ENCODE results near the gene ARRDC4.

Gene ARRDC4

DNA sequence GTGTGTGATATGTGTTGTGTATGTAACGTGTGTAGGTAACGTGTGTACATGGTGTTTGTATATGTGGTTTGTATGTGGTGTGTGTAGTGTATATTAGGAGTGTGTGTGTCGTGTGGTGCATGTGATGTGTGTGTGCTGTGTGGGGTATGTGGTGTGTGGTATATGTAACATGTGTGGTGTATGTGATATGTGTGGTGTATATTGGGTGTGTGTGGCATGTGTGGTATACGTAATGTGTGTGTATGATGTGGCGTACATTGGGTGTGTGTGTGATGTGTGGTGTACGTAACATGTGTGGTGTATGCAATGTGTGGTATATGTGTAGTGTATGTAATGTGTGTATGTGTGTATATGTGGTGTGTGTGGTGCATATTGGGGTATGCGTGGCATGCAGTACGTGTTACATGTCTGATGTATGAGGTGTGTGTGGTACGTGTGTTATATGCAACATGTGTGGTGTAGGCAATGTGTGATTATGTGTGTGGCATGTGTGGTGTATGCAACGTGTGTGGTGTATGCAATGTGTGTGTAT lies 41.2 kb downstream of the ARRDC4 start:
- DNase-seq (ENCODE audit: insufficient read length), result no peak
- TF ChIP-seq TAF1 (IDR thresholded peaks at IDR 0.05; ENCODE audit: borderline replicate concordance, low read depth, low read length) (no peak), POLR2A (IDR thresholded peaks at IDR 0.05; ENCODE audit: low read depth, low read length) (no peak), POLR2AphosphoS5 (IDR thresholded peaks at IDR 0.05; ENCODE audit: low read depth, low read length) (no peak)
- no peak for FAIRE-seq

- no peak for TF ChIP-seq POLR2A (IDR thresholded peaks at IDR 0.05; ENCODE audit: low read depth, low read length)
- DNase-seq (ENCODE audit: insufficient read length) (no peak), FAIRE-seq (peak; percentile 14)
Observed at GRCh38 chr15:98002419-98002818, 41.9 kb downstream of the ARRDC4 start.

DNA sequence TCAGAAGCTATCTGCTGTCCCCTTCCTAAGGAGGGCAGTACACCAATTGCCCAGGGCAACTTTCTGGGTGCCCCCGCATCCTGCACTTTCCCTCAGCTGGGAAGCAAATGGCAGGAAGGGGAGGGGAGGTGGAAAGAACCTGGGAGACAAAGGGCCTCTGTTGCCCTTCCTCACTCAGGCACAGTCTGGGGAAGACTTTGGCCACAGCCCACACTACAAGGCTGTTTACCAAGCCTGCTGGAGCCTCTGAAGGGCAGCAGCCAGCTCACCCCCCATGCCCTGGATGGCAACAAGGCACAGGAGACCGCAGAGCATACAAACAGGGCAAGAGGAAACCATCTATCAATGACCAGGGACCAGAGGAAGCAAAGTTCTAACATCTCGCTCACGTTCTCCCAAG lies 42.4 kb downstream of the ARRDC4 start:
- no peak for DNase-seq (ENCODE audit: insufficient read length)
- TF ChIP-seq POLR2AphosphoS5 (IDR thresholded peaks at IDR 0.05; ENCODE audit: low read depth, low read length), result no peak
- TF ChIP-seq TAF1 (IDR thresholded peaks at IDR 0.05; ENCODE audit: borderline replicate concordance, low read depth, low read length), result no peak
- no peak for TF ChIP-seq POLR2A (IDR thresholded peaks at IDR 0.05; ENCODE audit: low read depth, low read length)
- no peak for FAIRE-seq

DNA sequence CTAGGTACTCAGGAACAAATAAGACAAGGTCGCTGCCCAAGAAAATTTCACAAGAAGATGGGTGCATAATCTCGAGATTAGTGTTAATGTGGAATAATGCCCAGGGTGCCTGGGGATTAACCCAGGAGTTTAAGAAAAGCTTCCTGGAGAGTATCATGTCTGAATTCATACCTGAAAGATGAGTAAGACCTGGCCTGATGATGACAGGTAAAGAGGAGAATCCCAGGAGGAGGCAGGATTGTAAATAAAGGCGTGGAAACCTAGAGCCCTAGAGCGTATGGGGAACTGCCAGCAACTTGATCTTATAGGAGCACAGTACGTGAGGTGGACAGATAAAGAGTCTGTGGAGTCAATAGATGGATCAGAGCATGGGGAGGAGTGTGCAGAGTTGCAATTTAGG lies 43.0 kb downstream of the ARRDC4 start:
- no peak for DNase-seq (ENCODE audit: insufficient read length)
- FAIRE-seq, result no peak
- TF ChIP-seq POLR2A (IDR thresholded peaks at IDR 0.05; ENCODE audit: low read depth, low read length), result no peak
- no peak for TF ChIP-seq POLR2AphosphoS5 (IDR thresholded peaks at IDR 0.05; ENCODE audit: low read depth, low read length)

DNA sequence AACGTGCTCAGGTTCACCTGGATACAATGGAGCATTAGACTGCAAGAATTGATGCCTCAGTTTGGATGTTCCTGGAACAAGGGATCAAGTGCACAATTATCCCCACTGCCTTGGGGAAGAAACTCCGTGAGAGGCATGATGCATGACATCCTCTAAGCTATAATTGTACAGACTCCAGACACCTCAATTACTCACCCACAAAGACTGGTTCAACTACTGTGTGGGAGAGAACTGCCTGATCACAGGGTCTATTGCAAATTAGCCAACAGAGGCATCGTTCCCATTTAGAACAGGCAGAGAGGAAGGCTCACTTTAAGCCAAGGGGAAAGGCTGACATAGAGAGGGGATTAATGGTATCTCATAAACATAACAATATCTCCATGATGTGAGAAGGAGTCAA lies 43.5 kb downstream of the ARRDC4 start:
- FAIRE-seq, result no peak
- DNase-seq (ENCODE audit: insufficient read length), result no peak

GRCh38 chr15:98005659-98006058 lies 45.2 kb downstream of the ARRDC4 start:
- TF ChIP-seq POLR2A (IDR thresholded peaks at IDR 0.05; ENCODE audit: low read depth, low read length) (no peak), TAF1 (IDR thresholded peaks at IDR 0.05; ENCODE audit: borderline replicate concordance, low read depth, low read length) (no peak), POLR2AphosphoS5 (IDR thresholded peaks at IDR 0.05; ENCODE audit: low read depth, low read length) (no peak)
- no peak for DNase-seq (ENCODE audit: insufficient read length)
- no peak for FAIRE-seq

More for the DNA sequence above, 43.5 kb downstream of the ARRDC4 start:
- TF ChIP-seq TAF1 (IDR thresholded peaks at IDR 0.05; ENCODE audit: borderline replicate concordance, low read depth, low read length), result no peak
- no peak for TF ChIP-seq POLR2AphosphoS5 (IDR thresholded peaks at IDR 0.05; ENCODE audit: low read depth, low read length)
- TF ChIP-seq POLR2A (IDR thresholded peaks at IDR 0.05; ENCODE audit: low read depth, low read length), result no peak

DNA sequence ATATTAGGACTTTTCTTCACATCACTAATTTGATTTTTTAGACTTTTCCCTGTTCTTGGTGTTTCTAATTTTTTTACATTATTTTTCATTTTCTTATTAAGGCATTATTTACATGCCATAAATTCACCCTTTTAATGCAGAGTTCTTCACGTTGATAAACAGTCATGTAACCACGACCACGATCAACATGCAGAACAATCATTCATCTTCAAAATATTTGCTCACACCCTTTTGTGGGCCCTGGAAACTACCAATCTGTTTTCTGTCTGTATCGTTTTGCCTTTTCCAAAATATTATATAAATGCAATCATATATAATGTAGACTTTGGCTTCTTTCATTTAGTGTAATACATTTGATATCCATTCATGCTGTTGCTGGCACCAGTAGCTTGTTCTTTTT lies 48.7 kb downstream of the ARRDC4 start:
- TF ChIP-seq TAF1 (IDR thresholded peaks at IDR 0.05; ENCODE audit: borderline replicate concordance, low read depth, low read length) (no peak), POLR2AphosphoS5 (IDR thresholded peaks at IDR 0.05; ENCODE audit: low read depth, low read length) (no peak), POLR2A (IDR thresholded peaks at IDR 0.05; ENCODE audit: low read depth, low read length) (no peak)
- DNase-seq (ENCODE audit: insufficient read length), result no peak
- FAIRE-seq, result no peak

DNA sequence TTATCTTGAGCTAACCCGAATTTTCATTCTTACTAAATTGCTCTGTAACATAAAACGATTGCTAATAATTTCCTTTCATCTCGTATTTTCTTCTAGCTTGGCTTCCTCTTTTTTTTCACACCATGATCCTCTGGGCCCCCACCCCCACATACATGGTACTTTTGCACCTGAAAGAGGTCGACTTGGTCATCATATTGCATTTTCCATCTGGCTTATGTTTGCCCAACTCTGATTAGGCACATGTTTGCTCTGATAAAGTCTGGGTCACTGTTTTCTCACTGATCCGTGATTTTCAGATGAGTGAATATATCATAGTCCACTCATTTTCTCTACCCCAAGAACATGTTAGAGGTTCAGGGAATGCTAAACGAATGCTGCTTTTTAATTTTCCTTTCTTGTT lies 49.5 kb downstream of the ARRDC4 start:
- FAIRE-seq (no peak), DNase-seq (ENCODE audit: insufficient read length) (no peak)
- TF ChIP-seq POLR2AphosphoS5 (IDR thresholded peaks at IDR 0.05; ENCODE audit: low read depth, low read length) (no peak), TAF1 (IDR thresholded peaks at IDR 0.05; ENCODE audit: borderline replicate concordance, low read depth, low read length) (no peak), POLR2A (IDR thresholded peaks at IDR 0.05; ENCODE audit: low read depth, low read length) (no peak)

DNA sequence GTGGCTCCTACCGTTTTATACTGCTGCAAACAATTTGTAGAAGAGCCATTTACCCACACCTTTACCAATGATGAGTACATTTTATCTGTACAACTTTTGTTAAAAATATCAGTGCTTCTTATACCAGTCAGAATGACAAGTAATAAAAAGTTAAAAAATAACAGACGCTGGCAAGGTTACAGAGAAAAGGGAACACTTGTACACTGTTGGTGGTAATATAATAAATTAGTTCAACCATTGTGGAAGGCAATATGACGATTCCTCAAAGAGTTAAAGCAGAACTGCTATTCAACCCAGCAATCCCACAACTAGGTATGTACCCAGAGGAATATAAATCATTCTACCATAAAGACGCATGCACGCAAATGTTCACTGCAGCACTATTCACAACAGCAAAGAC lies 51.9 kb downstream of the ARRDC4 start:
- DNase-seq (ENCODE audit: insufficient read length) (no peak), FAIRE-seq (no peak)
- no peak for TF ChIP-seq TAF1 (IDR thresholded peaks at IDR 0.05; ENCODE audit: borderline replicate concordance, low read depth, low read length)
- no peak for TF ChIP-seq POLR2A (IDR thresholded peaks at IDR 0.05; ENCODE audit: low read depth, low read length)
- TF ChIP-seq POLR2AphosphoS5 (IDR thresholded peaks at IDR 0.05; ENCODE audit: low read depth, low read length), result no peak

- no peak for TF ChIP-seq POLR2A (IDR thresholded peaks at IDR 0.05; ENCODE audit: low read depth, low read length)
- no peak for TF ChIP-seq POLR2AphosphoS5 (IDR thresholded peaks at IDR 0.05; ENCODE audit: low read depth, low read length)
- TF ChIP-seq TAF1 (IDR thresholded peaks at IDR 0.05; ENCODE audit: borderline replicate concordance, low read depth, low read length), result no peak
- DNase-seq (ENCODE audit: insufficient read length) (no peak), FAIRE-seq (no peak)
Observed at GRCh38 chr15:98013631-98014030, 53.1 kb downstream of the ARRDC4 start.

DNA sequence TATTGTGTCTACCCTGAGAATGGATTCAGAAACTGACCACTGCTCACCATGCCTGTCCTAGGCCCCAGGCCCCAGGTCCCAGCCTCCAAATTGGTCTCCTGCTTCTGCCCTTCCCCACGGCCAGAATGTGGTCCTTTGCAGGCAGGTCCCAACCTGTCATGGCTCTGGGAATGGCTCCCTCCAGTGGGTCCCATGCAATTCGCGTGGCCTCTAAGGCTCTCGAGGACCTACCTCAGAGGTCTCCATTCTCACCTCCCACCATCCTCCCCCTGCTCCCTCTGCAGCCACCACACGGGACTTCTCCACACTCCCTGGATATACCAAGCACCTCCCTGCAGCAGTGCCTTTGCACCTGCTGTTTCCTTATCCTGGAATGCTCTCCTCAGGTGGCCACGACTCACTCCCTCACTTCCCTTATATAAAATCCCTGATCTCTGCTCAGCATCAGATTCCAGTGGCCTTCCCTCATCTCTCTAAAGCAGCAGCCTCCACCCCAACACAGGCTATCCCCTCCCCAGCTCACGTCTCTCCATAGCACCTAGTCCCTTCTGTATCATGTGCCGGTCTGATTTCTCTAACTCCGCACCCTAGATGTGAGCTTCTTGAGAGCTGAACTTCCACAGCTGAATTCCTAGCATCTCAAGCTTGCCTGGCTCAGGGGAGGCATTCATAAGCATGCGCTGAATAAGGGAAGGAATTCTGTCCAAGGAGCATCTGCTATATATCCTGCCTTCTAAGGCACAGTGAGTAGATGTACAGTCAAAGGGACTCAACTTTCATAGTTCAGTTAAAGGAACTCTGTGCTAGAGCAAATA lies 56.9 kb downstream of the ARRDC4 start:
- DNase-seq (ENCODE audit: insufficient read length) (no peak), FAIRE-seq (no peak)
- no peak for TF ChIP-seq TAF1 (IDR thresholded peaks at IDR 0.05; ENCODE audit: borderline replicate concordance, low read depth, low read length)

DNA sequence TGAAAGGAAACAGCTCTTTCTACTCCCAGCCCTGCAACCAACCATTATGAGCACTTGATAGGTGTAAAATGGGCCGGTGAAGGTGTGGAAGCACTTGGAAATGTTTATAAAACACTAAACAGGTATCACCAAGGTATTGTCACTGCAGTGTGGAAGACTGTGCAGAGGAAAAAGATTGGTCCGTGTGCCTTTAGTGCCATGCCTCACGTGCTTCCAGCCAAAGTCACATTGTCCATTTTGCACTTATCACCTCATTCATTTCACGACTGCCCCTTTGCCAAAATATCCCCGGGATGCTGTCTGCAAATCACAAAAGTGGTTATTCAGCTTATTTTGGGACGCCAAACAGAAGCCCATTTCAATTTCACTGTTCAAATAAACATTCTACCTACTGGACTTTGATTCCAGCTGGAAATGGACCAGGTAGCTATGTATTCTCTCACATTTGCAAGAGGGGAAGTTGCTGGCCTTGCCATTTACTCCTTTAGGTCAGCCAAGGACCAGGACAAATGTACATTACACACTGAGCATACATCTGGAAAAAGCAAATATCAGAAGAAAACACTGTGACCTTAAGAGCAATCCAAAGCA lies 58.4 kb downstream of the ARRDC4 start:
- DNase-seq (ENCODE audit: insufficient read length) (no peak), FAIRE-seq (no peak)
- no peak for TF ChIP-seq POLR2AphosphoS5 (IDR thresholded peaks at IDR 0.05; ENCODE audit: low read depth, low read length)
- no peak for TF ChIP-seq POLR2A (IDR thresholded peaks at IDR 0.05; ENCODE audit: low read depth, low read length)
- TF ChIP-seq TAF1 (IDR thresholded peaks at IDR 0.05; ENCODE audit: borderline replicate concordance, low read depth, low read length), result no peak
